Cortex of kidney (tissue), 1 donor: Measurements from ENCODE around the gene DAB2.

Source experiments
- DNase-seq: peaks from one replicate; lab custom pipeline; 2025; lab: John Stamatoyannopoulos, UW

DAB2 gene

GRCh38 chr5:39381376-39381775 is 43.4 kb downstream of the DAB2 start:
- no peak for DNase-seq

DNA sequence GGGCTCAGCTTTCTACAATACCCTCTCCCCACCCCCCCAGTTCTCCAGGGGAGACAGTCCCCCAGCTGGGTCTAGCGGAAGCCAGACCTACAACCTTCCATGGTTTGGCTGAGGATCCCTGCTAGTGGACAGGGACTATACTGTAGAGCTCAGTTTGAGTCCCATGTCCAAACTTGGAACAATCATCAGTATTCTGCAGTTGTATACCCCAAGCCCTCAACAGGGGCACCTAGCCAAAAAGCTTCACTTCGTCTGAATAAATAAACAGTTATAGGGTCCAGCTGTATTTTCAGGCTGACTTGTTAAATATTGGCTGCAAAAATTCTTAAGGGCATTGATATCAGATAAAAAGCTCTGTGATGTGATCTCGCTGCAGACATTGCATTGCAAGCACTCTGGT is 45.1 kb downstream of the DAB2 start:
- no peak for DNase-seq

GRCh38 chr5:39377613-39378012 is 47.2 kb downstream of the DAB2 start:
- DNase-seq, result no peak

DNA sequence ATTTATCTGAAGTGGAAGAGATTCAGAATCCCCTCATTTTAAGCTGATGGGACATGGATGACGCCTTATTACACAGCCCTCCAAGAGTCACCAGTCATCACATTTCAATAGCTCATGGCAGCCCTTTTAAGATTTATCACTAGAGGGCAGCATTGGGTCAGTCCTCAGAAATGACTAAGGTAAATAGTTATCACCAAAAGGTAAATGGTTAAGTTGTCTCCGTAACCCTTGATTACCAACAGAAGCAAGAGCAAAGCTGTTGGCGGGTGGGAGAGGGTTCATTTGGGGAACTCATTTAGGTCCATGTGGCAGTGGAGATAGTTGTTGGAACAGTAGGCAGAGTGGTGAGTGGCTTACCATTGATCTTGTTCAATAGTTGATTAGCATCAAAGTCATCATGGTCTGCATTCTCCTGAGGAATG is 48.5 kb downstream of the DAB2 start:
- DNase-seq, result no peak

DNA sequence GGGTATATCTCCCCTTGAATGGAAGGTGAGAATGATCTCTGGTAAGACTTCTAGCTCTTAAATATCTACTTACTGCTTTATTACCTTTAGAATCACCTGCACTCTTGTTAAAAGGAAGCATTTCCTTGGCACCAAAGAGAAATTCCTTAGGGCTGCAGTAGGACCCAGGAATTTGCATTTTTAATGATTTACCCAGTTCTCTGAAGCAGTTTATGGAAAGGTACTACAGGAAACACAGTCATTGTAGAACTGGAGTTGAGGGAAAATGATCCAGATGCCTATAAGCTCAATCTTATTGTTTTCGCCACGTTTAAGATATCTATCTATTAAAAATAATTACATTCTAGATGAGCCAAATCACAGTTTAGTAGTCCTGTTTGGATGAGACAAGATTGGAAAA is 51.0 kb downstream of the DAB2 start:
- DNase-seq, result no peak

- DNase-seq, result no peak
Measured at GRCh38 chr5:39371367-39371635, 53.5 kb downstream of the DAB2 start.

DNA sequence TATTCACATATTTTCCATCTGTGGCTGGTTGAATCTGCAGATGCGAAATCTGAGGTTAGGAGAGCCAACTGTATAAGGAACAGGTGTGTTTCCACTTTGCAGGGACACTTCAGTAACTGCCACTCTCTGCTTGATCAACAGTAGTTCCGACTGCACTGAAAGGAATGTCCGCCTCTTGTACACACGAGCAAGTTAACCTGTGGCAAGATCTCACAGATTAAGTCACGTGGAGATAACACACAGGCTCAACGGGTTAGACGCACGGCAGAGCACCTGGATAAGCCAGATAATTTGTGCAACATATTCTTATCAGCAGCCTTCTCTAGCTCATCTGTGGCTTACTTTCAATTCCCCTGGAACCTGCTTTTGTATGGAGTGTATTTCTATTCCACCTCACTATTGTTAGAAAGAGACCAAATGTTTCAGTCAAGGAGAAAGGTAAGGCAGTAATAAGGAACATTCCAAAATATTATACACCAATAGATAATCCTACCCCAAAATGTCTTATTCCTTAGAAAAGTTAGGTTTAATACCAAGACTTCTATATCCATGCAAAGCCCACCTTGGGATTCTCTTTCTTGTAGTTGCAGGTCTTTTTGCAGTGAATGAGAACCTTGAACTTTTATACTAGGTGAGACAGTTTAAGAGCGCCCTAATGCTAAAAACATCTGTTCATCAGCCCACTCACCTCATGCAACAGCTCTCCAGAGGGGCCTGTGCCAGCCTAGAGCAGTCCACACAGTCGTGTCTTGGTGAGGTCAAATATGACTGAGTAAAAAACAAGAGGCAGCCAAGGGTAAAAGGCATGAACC is 54.0 kb downstream of the DAB2 start:
- DNase-seq, result no peak

DNA sequence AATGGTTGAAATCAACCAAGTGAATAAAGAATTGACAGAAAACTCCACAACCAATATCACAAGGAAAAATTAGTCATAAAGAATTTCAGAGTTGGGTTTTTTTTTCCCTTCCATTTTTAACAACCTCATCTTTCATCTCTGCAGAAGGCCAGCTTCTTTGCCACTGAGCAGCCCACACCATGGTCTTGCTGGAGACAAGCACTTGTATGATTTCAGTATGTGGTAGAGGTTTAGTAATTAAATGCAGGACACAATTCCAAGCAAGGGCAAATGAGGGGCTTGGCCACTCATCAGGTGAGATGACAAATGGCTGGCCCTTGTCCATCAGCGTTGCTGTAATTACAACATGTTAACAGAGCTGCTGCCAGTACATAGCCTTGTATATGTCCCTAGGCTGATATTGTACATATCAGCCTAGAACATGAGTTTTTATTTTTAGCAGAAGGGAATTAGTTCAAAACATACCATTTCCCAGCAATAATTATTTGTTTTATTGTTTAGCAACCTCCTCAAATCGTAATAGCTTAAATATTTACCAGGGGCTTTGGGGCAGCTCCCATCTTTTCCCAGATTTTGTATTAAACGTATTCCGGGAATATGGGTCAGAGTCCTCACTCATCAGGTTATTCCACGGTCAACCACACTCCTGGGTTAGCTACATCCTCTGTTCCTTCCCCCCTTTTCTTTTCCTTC is 55.5 kb downstream of the DAB2 start:
- no peak for DNase-seq

DNA sequence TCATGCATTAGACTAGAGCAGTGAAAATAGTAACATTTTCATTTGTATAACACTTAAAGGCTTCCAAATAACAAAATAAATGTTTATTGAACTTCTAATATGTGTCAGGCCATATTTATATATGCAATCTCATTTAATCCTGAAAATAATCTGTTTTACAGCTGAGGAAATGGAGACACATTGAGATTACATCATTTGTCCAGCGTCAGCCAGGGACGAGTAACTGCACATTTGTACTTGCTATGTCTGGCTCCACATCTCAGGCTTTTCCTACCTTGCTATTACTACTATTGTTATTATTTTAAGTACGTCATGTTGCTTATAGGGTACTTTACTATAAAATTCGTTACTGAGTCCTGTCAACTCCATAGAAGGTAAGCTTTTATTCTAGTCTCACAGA is 56.7 kb downstream of the DAB2 start:
- no peak for DNase-seq

GRCh38 chr5:39367711-39368110 is 57.1 kb downstream of the DAB2 start:
- DNase-seq, result no peak

DNA sequence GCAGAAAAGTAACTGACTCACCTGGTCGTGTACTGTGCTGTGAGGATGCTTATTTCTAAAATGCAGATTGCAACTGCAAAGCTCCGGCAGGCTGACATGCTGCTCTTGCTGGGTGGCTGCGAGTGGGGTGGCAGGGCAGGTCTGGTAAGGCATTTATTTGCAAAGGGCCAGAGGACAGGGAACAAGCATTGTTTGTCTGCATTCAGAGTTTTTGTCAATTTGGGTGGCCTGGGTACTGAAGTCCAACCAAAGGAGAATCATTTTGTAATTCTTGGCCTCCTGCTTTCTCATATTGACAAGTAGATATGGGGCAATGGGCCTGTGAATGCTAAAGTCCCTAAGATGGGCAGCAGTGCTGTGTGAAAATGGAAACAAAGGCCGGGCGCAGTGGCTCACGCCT is 60.4 kb downstream of the DAB2 start, which contains the start of gene C9:
Gene C9 (minus strand): TSS at position 129 of the 400 bp plus-strand sequence. CDS start 31 bp downstream, at position 98.
- no peak for DNase-seq

DNA sequence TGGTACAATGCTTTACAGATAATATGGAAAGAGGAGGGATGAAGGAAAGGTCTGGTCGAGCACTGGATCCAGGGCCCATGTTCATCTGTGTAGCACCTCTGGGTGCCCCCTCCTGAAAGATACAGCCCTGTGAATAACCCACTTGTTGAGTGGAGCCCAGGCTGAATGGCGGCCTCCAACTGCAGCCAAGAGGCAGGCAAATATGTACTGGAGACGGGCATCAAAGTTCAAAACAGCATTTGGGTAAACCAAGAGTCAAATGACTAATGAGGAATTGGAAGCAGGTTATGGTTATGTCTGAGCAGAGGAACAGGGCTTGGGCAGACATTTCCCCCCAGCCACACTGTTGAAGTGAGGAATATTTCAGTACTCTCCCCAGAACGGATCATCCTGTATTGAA is 61.6 kb downstream of the DAB2 start:
- no peak for DNase-seq

GRCh38 chr5:39362646-39363045 is 62.1 kb downstream of the DAB2 start:
- DNase-seq, result no peak

GRCh38 chr5:39361306-39361705 is 63.5 kb downstream of the DAB2 start:
- DNase-seq, result no peak

DNA sequence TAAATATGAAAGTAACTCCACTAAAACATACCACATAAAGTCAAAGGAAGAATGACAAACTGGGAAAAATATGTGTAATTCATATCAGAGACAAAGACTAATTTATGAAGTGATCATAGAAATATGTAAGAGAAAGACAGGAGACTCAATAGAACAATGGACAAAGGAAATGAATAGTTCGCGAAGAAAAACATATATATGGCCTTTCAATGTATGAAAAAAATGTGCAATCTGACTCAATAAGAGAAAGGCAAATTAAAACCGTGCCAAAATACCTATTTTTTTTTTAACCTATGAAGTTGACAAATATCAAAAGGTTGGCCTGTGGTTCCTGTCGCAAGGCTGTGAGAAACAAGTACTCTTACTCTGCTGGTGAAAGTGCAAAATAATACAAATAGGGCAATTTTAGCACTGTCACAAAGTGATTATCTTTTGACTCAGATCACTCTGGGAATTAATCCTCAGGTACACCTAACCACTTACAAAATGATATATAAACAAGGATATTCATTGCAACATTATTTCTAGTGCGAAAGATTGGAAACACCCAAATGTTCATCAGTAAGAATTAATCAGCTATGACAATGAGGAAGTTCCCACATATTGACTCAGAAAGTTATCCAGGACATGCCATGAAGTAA is 64.2 kb downstream of the DAB2 start:
- no peak for DNase-seq

- no peak for DNase-seq
Measured at GRCh38 chr5:39356263-39356662, 68.5 kb downstream of the DAB2 start.

DNA sequence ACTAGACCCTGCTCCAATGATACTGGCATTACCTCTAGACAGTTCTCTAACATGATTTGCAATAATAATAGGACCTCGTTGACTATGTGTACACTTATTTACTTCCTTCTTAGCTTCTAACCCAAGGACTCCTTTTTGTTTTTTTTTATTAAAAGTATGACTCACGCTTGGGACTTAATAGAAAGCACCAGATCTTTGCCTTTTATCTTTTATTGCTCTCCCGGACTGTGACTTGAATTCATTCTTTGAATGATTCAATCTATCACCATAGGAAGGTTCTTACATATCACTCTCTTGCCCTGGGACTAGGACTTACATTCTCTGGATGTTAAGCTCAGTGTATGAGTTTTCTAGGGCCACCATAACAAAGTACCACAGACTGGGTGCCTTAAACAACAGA is 69.5 kb downstream of the DAB2 start:
- no peak for DNase-seq

GRCh38 chr5:39353717-39354399 is 70.9 kb downstream of the DAB2 start:
- DNase-seq, result no peak

DNA sequence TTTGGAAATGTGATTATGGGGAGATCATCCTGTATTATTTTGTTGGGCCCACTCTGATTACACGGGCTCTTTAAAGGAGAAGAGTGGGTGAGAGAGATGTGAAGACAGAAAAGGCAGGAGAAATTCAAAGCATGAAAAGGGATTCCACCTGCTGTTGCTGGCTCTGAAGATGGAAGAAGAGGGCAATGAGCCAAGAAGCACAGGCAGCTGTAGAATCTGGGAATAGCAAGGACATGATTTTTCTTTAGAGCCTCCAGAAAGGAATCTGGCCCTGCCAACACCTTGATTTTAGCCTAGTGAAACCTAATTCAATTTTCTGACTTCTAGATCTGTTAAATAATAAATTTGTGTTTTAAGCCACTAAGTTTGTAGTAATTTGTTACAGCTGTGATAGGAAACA is 71.8 kb downstream of the DAB2 start:
- no peak for DNase-seq

- DNase-seq, result no peak
Measured at GRCh38 chr5:39352170-39352569, 72.6 kb downstream of the DAB2 start.

DNA sequence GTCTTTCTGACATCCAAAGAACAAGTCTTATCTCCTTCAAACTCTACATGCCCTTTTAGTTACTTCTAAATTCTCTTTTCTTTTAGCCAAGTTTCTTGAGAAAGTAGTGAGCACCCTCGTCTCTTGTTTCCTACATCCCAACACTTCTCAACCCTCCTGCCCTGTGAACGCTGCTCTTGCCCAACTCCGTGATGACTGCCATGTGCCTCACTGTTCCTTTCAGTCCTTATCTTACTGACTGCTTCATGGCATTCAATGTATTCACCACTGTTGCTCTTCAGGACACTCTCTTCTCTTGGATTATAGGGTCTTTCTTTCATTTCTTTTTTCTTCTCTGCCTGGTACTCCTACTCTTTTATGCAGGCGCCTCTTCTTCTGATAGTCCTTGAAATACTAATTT is 75.3 kb downstream of the DAB2 start:
- DNase-seq, result no peak

DNA sequence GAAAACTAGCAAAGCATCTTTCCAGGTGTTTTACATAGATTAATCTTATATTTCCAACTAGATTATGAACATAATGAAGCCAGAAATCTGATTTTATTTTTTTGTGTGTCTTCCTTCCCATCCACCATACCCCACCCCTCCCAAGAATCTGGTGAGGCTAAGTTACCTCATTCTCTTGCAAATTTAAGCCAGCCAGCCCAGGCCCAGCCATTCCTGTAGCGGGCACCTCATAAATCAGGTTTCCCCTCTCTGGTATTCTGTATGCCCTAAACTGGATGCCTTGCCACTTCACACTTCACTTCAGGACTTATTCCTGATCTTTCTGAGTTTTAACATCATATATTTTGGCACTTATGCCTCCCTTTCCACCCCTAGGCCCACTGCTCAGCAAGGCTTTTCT is 82.3 kb downstream of the DAB2 start:
- DNase-seq, result no peak

- no peak for DNase-seq
Measured at GRCh38 chr5:39341896-39342295, 82.9 kb downstream of the DAB2 start.
